ENCODE results near the gene PMCH.
"Not testable (repeated sequence)": the region's sequence is repeated elsewhere in the genome, so short reads cannot be mapped to it uniquely, and the experiment has no call there.

PMCH gene, protein sequence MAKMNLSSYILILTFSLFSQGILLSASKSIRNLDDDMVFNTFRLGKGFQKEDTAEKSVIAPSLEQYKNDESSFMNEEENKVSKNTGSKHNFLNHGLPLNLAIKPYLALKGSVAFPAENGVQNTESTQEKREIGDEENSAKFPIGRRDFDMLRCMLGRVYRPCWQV

DNA sequence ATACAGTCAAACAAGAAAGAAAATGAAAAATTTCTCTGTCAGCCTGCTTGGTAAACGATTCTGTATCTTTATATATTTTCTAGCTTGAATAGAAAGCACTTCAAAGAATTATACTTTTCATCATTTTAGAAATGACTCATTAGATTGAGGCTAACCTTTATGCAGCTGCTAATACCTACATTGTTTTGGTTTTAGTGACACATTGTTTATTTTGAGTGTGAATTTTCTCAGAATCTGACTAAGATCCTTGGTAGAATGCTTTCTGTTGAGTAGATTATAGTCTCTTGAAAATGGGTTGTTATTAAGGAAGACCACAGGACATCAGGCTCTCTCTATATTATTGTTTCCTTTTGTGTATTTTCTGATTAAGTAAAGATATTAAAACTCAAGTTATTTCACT, at the start of gene PMCH:
Gene PMCH (minus strand): TSS at position 45 of the 400 bp plus-strand sequence. CDS start 63 bp downstream, outside the sequence.
- DNase-seq (ENCODE audit: low spot score): no peak

DNA sequence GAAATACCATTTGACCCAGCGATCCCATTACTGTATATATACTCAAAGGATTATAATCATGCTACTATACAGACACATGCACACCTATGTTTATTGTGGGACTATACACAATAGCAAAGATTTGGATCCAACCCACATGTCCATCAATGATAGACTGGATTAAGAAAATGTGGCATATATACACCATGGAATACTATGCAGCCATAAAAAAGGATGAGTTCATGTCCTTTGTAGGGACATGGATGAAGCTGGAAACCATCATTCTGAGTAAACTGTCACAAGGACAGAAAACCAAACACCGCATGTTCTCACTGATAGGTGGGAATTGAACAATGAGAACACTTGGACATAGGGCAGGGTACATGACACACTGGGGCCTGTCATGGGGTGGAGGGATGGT, 43.2 kb upstream of the PMCH start:
- not testable (repeated sequence) for DNase-seq (ENCODE audit: low spot score)

DNA sequence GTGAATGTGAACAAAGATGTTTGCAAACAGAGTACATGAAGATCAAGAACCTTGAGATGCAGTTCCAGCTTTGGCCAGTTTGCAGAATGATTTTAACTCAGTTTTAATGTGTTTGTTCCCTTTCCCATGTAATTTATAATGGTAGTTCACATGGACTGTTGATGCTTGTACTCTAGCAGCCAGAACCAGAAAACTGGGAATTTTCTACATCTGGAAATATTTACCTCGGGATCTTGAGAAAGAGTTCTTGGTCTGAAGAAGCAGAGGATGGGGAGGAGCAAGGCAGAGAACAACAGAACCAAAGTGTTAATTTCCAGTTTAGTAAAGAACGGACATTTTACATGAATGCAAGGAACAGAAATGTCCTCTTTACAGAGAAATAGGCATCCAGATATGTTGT, 37.0 kb upstream of the PMCH start:
- DNase-seq (ENCODE audit: low spot score): no peak

DNA sequence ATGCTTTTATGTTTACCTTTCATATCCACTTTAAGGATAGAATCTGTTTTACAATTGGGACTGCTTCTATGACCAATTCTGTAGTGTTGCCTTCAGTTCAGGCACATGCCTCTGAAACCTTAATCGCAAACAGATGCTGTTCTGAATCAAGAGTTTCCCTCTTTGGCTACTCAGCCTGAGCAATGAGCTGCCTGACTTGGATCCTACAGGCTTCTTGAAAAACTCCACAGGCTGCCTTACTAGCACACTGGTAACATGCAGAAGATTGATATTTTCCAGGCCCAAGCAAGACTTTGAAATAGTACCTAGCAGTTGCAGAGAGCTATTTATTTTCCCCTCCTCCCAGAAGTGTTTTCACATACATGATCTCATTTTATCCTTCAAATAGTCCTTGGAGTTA, 34.8 kb upstream of the PMCH start:
- no peak for DNase-seq (ENCODE audit: low spot score)

DNA sequence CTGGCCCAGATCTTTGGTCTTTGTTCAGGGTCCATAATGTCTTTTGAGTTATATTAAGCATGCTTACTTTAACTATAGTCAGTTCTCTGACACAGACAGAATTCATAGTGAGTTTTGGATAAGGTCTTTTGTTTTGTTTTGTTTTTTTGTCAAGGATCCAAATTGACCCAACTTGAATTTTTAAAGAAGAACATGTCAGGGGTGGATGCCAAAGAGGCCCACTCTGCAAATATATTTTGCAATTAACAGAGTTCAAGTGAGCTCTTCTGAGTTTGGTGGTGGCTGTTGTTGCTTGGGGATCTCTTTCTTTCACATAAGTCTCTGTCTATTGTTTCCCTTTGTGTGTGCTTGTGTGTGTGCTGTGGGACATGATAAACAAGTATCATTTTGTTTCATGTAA, 34.4 kb upstream of the PMCH start:
- no peak for DNase-seq (ENCODE audit: low spot score)

DNA sequence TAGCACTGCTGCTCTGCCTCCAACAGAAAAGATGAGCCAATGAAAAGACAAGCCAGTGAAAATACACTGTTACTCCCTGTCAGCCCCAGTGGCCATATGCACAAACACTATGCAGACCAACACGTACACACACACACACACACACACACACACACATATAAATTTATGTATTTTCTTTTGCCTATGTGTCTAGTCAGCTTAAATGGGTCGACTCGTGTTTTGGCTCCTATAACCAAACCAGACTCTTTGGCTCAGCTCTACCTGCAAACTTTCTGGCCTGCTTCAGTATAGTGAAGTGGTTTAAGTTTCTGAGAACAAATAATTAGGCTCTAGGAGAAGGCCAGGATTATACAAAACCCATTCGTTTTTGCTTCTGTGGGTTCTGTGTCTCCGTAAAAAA, 30.3 kb upstream of the PMCH start:
- no peak for DNase-seq (ENCODE audit: low spot score)

DNA sequence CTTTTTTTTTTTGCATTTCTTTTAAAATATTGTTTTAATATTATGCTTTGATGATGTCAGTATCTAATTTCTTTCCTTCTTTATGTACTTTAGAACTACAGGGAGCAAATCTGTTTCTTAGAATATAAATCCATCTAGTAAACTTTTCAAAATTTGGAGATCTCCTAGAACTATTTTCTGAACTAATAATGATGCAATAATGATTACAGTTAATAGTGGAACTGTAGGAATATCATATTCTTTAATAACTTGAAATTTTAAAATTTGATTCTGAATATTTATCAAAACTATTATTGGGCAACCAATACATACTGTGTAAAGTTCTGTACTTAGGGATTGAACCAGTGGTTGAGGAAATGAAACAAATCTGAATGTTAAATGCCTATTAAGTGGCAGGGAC, 23.1 kb upstream of the PMCH start:
- DNase-seq (ENCODE audit: low spot score): no peak

DNA sequence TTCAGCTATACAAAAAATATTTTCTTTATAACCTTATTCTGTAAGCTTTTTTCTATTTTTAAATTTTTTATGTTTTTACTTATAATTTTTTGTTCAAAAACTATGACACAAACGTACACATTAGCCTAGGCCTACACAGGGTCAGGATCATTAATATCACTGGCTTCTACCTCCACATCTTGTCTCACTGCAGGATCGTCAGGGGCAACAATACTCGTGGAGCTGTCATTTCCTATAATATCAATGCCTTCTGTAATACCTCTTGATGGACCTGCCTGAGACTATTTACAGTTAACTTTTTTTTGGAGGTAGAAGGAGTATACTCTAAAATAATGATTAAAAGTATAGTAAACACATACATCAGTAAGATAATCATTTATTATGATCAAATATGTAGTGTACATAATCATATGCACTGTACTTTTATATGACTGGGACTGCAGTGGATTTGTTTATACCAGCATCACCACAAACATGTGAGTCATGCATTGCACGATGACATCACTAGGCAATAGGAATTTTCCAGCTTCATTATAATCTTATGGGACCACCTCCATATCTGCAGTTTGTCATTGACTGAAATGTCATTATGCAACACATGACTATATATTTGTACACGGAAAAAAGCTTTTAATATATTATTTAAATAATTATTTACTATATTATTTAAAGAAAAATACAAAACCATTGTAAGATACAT, 18.5 kb upstream of the PMCH start:
- DNase-seq (ENCODE audit: low spot score): peak; percentile 64

DNA sequence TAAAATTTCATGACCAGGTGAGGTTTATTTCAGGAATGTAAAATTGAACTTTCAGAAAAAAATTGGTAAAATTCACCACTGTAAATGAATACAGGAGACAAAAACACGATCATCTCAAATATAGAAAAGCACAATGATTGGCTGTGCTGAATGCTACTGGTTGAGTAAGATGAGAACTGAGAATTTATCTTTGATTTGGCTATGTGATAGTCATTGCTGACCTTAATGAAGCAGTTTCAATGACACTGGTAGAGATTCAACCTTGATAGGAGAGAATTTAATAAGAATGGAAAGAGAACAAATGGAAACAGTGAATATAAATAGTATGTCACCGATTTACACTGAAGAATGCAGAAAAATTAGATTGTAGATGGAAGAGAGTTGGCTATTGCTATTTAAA, 6.4 kb upstream of the PMCH start:
- no peak for DNase-seq (ENCODE audit: low spot score)

DNA sequence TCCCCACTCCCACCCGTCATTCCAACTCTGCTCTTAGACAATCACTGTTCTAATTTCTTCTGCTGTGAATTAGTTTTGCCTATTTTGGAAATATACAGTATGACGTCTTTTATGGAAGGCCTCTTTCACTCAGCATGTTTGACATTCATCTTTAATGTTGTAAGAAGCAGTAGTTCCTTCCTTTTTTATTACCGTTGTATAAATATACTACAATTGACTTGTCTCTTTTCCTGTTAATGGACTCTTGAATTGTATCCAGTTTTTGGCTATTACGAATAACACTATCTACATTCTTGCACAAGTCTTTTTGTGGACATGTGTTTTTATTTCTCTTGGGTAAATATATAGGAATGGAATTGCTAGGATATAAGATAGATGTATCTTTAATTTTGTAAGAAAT, 4.9 kb upstream of the PMCH start:
- DNase-seq (ENCODE audit: low spot score): no peak

DNA sequence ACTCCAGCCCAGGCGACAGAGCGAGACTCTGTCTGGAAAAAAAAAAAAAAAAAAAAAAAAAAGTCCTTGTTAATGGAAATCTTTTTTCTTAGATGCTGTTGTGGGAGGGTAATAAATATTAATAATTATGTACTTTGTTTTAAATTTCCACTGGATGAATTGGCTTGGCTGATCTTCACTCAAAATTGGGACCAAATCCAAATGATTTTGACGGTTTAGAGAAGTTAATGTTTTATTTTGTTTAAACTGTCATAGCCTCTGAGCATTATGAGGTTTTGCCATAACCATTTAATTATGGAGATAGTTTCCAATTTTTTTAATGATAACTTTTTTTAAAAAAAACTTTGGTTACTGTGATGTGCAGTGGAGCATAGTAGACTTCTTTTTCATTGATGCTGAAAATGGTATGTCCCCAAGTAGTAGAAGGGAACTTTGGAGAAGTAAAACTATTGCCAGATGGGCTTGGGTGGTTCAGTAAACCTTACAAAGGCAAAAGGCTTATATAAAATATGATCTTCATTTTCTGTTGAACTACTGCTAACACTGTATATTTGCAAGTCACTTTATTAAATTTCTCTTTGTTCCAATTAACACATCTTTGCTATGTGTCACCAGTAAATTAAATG, 3.9 kb upstream of the PMCH start:
- no peak for DNase-seq (ENCODE audit: low spot score)

DNA sequence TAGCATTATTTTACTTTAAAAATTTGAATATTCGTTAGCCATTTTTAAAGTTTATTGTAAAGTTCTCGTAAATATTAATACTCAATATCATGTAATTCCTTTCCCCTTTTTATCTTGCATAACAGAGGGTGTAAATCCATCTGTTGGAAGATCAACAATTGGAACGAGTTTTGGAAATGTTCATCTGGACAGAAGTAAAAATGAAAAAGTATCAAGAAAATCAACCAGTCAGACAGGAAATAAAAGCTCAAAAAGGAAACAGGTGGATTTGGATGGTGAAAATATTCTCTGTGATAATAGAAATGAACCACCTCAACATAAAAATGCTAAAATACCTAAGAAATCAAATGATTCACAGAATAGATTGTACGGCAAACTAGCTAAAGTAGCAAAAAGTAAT, 1.8 kb downstream of the PMCH start:
- no peak for DNase-seq (ENCODE audit: low spot score)

DNA sequence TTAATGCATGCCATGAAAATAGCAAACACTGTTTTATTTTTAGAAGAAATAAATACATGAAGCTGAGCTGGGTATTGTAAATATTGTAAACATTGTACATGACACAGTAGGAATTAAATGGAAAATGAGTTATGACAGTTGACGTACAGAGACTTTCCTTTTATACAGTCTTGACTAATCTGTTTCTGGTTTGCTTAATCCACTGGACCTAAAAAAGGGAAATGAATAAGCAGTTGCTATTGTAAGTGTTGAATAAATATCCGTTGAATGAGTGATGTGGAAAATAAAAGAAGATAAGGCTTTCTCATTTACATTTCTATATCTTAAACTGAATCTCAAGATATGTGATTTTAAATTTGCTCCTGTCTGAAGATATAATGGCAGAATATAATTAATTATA, 15.0 kb downstream of the PMCH start:
- DNase-seq (ENCODE audit: low spot score): no peak

DNA sequence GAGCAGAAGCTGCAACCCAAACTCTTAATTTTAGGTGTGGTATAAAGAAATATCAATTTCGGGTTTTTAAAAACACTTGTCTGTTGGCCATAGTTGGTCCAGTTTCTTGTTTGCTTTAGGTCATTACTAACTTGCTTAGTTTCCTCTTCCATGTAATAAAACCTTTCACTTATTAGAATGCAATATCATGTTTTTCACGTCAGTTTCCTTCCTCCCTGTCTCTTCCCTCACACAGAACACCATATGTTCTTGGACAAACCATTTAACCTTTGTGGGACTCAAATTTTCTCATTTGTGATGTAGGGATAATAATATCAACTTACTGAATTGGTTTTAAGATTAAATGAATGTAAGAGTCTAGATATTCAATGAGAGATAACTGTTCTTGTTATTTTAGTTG, 22.9 kb downstream of the PMCH start:
- no peak for DNase-seq (ENCODE audit: low spot score)

DNA sequence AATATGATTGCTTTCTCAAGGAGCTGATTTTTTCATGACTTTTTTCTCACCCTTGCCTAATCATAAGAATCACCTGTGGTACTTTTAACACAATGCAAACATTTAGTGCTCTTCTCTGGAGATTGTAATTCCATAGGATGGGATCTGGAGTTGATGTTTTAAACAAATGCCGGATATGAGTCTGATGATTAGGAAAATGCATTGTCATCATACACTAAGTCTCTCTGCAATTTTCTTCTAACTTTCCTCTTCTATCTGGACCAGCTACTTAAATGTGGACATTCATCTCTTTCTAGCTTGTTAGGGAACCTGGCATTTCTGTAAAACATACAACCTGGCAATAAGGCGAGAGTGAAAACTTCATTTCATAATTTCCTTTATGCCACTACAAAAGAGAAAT, 23.5 kb downstream of the PMCH start:
- no peak for DNase-seq (ENCODE audit: low spot score)

DNA sequence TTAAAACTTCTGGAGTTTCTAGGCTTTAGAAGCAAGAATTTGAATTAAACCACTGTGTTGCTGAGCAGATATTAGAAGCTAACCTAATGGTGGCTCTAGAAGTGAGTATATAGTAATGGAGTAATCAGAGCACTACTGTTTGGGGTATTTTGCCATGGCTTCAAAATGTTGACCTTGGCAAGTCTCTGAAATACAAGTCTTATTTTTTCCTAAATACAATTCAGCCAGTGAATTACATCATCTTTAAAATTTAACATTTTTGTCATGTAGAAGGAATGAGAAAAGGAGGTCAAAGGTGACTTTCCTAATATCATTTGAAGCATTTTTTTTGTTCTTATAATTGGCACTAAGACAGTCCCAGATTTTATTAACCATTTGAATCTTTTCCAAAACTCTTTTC, 25.2 kb downstream of the PMCH start:
- DNase-seq (ENCODE audit: low spot score): no peak

DNA sequence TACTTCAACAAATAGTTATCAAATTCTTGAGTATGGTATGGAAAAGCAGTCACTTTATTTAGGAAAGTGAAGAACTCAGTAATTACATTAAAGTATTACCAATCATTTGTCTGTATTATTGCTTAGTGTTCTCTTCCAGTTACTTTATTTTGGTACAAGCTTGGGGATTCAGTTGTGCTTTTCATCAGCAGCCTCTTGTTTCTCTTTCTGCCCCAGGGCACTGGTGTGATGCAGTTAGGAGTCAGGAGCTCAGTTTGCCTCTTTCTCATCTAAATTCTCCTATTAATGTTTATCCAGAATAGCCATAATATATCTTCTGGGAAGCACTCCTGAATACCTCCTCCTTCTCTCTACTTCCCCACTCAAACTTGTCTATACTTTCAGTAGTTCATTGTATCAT, 25.7 kb downstream of the PMCH start:
- DNase-seq (ENCODE audit: low spot score): no peak

DNA sequence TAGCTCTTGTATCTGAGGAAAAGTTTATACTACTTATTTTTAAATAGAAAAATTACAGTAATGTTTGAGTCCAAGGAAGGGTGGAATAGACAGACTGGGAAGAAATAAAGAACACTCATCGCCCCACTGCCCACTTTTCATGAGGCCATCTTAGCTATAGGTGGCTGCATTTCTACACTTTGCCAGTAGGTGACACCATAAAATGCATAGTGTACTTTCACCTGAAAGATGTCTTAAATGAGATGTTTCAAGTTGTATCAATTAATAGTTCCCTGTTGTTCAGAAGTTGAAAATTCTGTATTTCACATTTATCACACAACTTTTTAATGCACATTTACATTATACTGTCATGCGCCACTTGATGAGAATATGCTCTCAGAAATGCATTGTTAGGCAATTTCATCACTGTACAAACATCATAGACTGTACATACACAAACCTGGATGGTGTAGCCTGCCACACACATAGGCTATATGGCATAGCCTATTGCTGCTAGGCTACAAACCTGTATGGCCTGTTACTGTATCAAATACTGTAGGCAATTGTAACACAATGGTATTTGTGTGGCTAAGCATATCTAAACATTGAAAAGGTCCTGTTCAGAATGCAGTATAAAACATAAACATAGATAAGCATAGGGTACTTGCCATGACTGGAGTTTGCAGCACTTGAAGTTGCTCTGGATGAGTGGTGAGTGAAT, 27.6 kb downstream of the PMCH start:
- DNase-seq (ENCODE audit: low spot score): peak; percentile 9

DNA sequence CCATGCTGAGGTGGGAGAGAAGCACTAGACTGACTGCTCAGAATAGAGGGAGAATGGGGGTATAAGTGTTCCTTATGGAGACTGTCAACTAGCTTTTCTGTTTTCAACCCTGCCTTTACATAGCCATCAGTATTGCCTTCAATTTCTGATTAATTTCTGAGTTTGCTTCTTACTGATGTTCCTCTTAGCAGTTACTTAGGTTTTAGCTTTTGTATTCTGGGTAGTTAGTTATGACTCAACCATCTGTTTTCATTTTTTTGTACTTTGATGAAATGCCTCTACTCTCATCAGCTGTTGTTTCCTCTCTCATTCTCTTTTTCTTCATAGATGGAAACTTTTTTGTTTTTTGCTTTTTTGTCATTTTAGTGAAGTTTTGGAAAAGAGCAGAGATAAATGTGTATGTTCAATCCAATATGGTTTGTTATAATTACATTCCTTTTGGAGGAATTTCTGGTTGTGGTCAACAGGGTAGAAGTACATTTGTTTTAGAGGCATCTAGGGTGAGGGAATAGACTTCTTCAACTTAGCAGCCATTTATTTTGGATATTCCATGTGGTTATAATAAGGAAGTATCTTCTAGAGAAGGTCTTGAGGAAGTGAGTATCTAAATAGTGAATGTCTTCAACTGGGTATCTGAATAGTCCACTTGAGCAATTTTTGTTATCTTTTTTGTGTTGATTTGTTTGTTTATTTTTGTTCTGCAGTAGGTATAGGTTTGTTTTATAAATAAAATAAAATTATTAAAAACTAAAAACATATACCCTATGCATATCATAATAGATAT, 29.6 kb downstream of the PMCH start:
- no peak for DNase-seq (ENCODE audit: low spot score)

DNA sequence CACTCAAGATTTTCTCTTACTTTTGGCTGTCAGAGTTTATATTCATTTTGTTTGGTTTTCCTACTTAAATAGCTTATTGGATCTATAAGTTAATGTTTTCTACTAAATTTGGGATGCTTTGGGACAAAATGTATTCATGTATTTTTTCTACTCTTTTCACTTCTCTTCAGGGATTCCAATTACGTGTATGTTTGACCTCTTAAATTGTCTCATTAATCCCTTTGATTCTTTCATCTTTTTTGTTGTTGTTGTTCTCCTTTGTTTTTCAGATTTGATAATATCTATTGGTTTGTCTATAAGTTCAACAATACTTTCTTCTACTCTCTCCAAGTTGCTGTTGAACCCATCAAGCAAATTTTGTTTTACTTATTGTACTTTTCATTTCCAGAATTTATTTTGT, 34.2 kb downstream of the PMCH start:
- DNase-seq (ENCODE audit: low spot score): no peak

DNA sequence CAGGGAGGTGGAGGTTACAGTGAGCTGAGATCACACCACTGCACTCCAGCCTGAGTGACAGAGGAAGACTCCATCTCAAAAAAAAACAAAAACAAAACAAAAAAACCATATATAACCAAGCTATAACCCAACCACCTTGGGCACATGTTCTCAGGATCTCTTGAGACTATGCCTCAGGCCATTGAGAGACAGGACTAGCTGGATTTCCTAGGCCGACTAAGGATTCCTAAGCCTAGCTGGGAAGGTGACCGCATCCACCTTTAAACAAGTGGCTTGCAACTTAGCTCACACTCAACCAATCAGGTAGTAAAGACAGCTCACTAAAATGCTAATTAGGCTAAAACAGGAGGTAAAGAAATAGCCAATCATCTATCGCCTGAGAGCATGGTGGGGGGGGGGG, 42.4 kb downstream of the PMCH start:
- not testable (repeated sequence) for DNase-seq (ENCODE audit: low spot score)

DNA sequence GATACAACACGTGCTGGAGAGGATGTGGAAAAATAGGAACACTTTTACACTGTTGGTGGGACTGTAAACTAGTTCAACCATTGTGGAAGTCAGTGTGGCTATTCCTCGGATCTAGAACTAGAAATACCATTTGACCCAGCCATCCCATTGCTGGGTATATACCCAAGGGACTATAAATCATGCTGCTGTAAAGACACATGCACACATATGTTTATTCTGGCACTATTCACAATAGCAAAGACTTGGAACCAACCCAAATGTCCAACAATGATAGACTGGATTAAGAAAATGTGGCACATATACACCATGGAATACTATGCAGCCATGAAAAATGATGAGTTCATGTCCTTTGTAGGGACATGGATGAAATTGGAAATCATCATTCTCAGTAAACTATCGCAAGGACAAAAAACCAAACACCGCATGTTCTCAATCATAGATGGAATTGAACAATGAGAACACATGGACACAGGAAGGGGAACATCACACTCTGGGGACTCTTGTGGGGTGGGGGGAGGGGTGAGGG, 50.5 kb downstream of the PMCH start:
- DNase-seq (ENCODE audit: low spot score): not testable (repeated sequence)
